H1 (cell line): ENCODE data around the gene ERP29.

Experiments used
- BCL11A ChIP-seq, 2 experiments: IDR thresholded peaks; one replicate each; pipeline ENCODE4 v1.6.1; 2011; ENCODE audit warnings: low read depth in 2 of 2, low read length in 2 of 2, mild to moderate bottlenecking in 2 of 2
- CTCF ChIP-seq, 3 experiments: IDR thresholded peaks; 1 replicate in 2 of 3; 2 replicates in 1 of 3; pipeline versions ENCODE4 v1.5.1 to v1.6.1; 2011; ENCODE audit warnings: low read length in 3 of 3, mild to moderate bottlenecking in 3 of 3, inconsistent platforms in 2 of 3, low read depth in 1 of 3, moderate library complexity in 1 of 3; ENCODE audit not compliant: insufficient read depth in 1 of 3; ENCODE audit errors: control extremely low read depth in 1 of 3
- MAX ChIP-seq: IDR thresholded peaks from 2 replicates; pipeline ENCODE4 v1.6.1; 2012; ENCODE audit warnings: inconsistent platforms
- POLR2A ChIP-seq, 2 experiments: IDR thresholded peaks; 1 replicate in 1 of 2; 2 replicates in 1 of 2; pipeline ENCODE4 v1.6.1; 2011; ENCODE audit warnings: low read depth in 2 of 2, low read length in 2 of 2, mild to moderate bottlenecking in 2 of 2; ENCODE audit errors: control extremely low read depth in 1 of 2
- POLR2AphosphoS5 ChIP-seq: IDR thresholded peaks from 2 replicates; pipeline ENCODE4 v1.6.1; 2011; ENCODE audit warnings: low read depth, low read length
- TAF1 ChIP-seq: IDR thresholded peaks from 2 replicates; pipeline ENCODE4 v1.6.1; 2011; ENCODE audit warnings: mild to moderate bottlenecking, low read depth, low read length
- USF2 ChIP-seq: IDR thresholded peaks from 2 replicates; pipeline ENCODE4 v1.6.1; 2011; ENCODE audit warnings: low read length, improper control_type of control experiment
- ZNF274 ChIP-seq: IDR thresholded peaks from 2 replicates; pipeline ENCODE4 v1.7.0; 2012; ENCODE audit warnings: low read length, borderline replicate concordance; ENCODE audit errors: extremely low read depth

GRCh38 chr12:112011685-112012084 is 1.5 kb upstream of the ERP29 start:
- TF ChIP-seq CTCF (IDR thresholded peaks at IDR 0.05; ENCODE audit: control extremely low read depth in 1 of 3, insufficient read depth in 1 of 3, low read depth in 1 of 3, low read length in 3 of 3) = no peak
- TF ChIP-seq TAF1 = no peak
- TF ChIP-seq MAX = no peak
- TF ChIP-seq BCL11A (IDR thresholded peaks at IDR 0.05; ENCODE audit: low read depth in 2 of 2, low read length in 2 of 2) = no peak
- no peak for TF ChIP-seq POLR2AphosphoS5
- no peak for TF ChIP-seq USF2
- no peak for TF ChIP-seq POLR2A (IDR thresholded peaks at IDR 0.05; ENCODE audit: control extremely low read depth in 1 of 2, low read depth in 2 of 2, low read length in 2 of 2)
- TF ChIP-seq ZNF274 = no peak
